Lower leg skin (tissue), 3 donors: ENCODE measurements around the gene OR10G3.

ENCODE experiments used
- CTCF ChIP-seq, 3 donors: fragments of 450-650 bp; IDR thresholded peaks; one replicate each; pipeline ENCODE4 v1.5.1; 2016; ENCODE audit warnings: antibody characterized with exemption in 3 of 3, mild to moderate bottlenecking in 3 of 3, moderate library complexity in 2 of 3
- POLR2A ChIP-seq, 2 donors: fragments of 450-650 bp; IDR thresholded peaks; one replicate each; pipeline ENCODE4 v1.6.1; 2016 to 2017; ENCODE audit warnings: antibody characterized with exemption in 2 of 2, mild to moderate bottlenecking in 1 of 2, moderate library complexity in 1 of 2

- no peak for TF ChIP-seq CTCF (IDR thresholded peaks at IDR 0.05)
- TF ChIP-seq POLR2A (IDR thresholded peaks at IDR 0.05) = no peak
Observed at GRCh38 chr14:21536418-21537089, 43.3 kb downstream of the OR10G3 start.
